ENCODE data around the gene EPS15. TPM values are rescaled to one million over a fixed set of nuclear protein-coding genes. Genes with fewer than 3 reads are reported as not detected.
"Not testable (repeated sequence)": the region's sequence is repeated elsewhere in the genome, so short reads cannot be mapped to it uniquely, and the experiment has no call there.

EPS15 gene
- polyA plus RNA-seq, 3 donors: 41.1 to 44.9 (median 41.6) TPM

- DNase-seq (ENCODE audit: low read depth in 3 of 3, low spot score in 2 of 3): not testable (repeated sequence)
Observed at GRCh38 chr1:51474832-51475620, 44.0 kb downstream of the EPS15 start.

GRCh38 chr1:51473331-51474115 lies 45.5 kb downstream of the EPS15 start:
- no peak for DNase-seq (ENCODE audit: low read depth in 3 of 3, low spot score in 2 of 3)

GRCh38 chr1:51472359-51472758 lies 46.7 kb downstream of the EPS15 start:
- no peak for DNase-seq (ENCODE audit: low read depth in 3 of 3, low spot score in 2 of 3)

GRCh38 chr1:51469518-51469917 lies 49.5 kb downstream of the EPS15 start:
- DNase-seq (ENCODE audit: low read depth in 3 of 3, low spot score in 2 of 3): no peak

- DNase-seq (ENCODE audit: low read depth in 3 of 3, low spot score in 2 of 3): no peak
Observed at GRCh38 chr1:51464828-51465227, 54.2 kb downstream of the EPS15 start.

- no peak for DNase-seq (ENCODE audit: low read depth in 3 of 3, low spot score in 2 of 3)
Observed at GRCh38 chr1:51463561-51463960, 55.5 kb downstream of the EPS15 start.

GRCh38 chr1:51462289-51462688 lies 56.8 kb downstream of the EPS15 start:
- not testable (repeated sequence) for DNase-seq (ENCODE audit: low read depth in 3 of 3, low spot score in 2 of 3)

GRCh38 chr1:51454554-51454953 lies 64.5 kb downstream of the EPS15 start:
- no peak for DNase-seq (ENCODE audit: low read depth in 3 of 3, low spot score in 2 of 3)

GRCh38 chr1:51453010-51453409 lies 66.1 kb downstream of the EPS15 start:
- DNase-seq (ENCODE audit: low read depth in 3 of 3, low spot score in 2 of 3): no peak

- DNase-seq (ENCODE audit: low read depth in 3 of 3, low spot score in 2 of 3): not testable (repeated sequence)
Observed at GRCh38 chr1:51448844-51449454, 70.1 kb downstream of the EPS15 start.

- DNase-seq (ENCODE audit: low read depth in 3 of 3, low spot score in 2 of 3): no peak
Observed at GRCh38 chr1:51445351-51446090, 73.5 kb downstream of the EPS15 start.

GRCh38 chr1:51444534-51445192 lies 74.4 kb downstream of the EPS15 start:
- no peak for DNase-seq (ENCODE audit: low read depth in 3 of 3, low spot score in 2 of 3)

GRCh38 chr1:51444096-51444495 lies 75.0 kb downstream of the EPS15 start:
- no peak for DNase-seq (ENCODE audit: low read depth in 3 of 3, low spot score in 2 of 3)

- no peak for DNase-seq (ENCODE audit: low read depth in 3 of 3, low spot score in 2 of 3)
Observed at GRCh38 chr1:51443555-51443954, 75.5 kb downstream of the EPS15 start.

- DNase-seq (ENCODE audit: low read depth in 3 of 3, low spot score in 2 of 3): no peak
Observed at GRCh38 chr1:51442616-51443015, 76.5 kb downstream of the EPS15 start.

GRCh38 chr1:51442198-51442597 lies 76.9 kb downstream of the EPS15 start:
- no peak for DNase-seq (ENCODE audit: low read depth in 3 of 3, low spot score in 2 of 3)

GRCh38 chr1:51439895-51440294 lies 79.2 kb downstream of the EPS15 start:
- no peak for DNase-seq (ENCODE audit: low read depth in 3 of 3, low spot score in 2 of 3)

GRCh38 chr1:51439053-51439452 lies 80.0 kb downstream of the EPS15 start:
- no peak for DNase-seq (ENCODE audit: low read depth in 3 of 3, low spot score in 2 of 3)

GRCh38 chr1:51437391-51437790 lies 81.7 kb downstream of the EPS15 start:
- DNase-seq (ENCODE audit: low read depth in 3 of 3, low spot score in 2 of 3): not testable (repeated sequence)

- DNase-seq (ENCODE audit: low read depth in 3 of 3, low spot score in 2 of 3): no peak
Observed at GRCh38 chr1:51435878-51436277, 83.2 kb downstream of the EPS15 start.
